Measurements from ENCODE around the gene ADORA2A.

DNA sequence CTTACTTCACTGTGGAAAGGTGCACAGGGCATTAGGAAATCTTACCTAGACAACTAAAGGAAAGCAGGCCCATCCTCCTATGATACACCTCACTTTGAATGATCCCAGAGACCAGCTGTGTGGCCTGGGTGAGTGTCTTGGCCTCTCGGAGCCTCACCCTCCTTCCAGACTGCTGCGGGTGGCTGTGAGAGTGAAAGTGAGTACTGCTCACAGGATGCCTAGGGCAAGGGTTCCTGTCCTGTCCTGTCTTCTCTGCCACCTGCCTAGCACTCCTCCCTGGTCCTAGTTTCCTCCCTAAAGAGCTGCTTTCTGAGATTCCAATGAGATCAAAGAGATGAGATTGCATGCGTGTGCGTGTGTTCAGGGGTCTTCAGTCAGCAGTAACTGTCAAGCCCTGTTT is 19.5 kb upstream of the ADORA2A start:
- TF ChIP-seq CREB1 (IDR thresholded peaks at IDR 0.05; ENCODE audit: low read depth) (no peak), REST (IDR thresholded peaks at IDR 0.05; ENCODE audit: low read depth) (no peak), CEBPB (IDR thresholded peaks at IDR 0.05) (no peak), MAX (IDR thresholded peaks at IDR 0.05) (no peak)
